GM19455 (cell line): Measurements from ENCODE around the gene IL37.

Experiments used
- ATAC-seq: cut with Tn5 transposase; IDR thresholded peaks from one replicate; pipeline ENCODE4 v1.9.1; 2021; ENCODE audit not compliant: unreplicated experiment

The IL37 gene

DNA sequence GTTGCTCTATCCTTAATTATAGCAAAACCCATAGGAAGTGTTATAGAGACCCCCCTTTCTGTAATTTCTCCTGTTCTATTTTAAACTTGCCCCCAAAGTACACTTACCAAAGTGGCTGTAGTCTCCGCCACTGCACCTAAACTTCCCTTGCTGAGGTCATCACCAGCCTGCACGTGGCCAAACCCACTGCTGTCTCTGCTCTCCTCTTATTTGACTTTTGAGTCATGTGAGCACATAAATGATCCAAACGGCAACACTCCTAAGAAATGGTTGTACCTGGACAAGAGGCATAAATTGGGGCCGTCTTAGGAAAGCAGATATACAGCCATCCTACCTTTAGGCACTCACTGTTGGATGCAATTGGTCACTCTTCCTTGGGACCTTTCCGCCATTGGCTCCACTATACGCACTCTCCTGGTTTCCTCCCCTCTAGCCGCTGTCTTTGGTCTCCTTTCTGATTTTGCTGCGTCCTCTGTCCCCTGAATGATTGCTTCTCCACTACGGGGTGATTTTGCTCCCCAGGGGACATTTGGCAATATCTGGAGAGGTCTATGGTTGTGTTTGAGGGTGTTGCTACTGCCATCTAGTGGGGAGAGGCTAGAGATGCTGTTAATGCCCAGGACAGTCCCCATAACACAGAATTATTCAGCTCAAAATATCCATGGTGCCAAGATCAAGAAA lies 47.6 kb downstream of the IL37 start:
- ATAC-seq, result no peak

DNA sequence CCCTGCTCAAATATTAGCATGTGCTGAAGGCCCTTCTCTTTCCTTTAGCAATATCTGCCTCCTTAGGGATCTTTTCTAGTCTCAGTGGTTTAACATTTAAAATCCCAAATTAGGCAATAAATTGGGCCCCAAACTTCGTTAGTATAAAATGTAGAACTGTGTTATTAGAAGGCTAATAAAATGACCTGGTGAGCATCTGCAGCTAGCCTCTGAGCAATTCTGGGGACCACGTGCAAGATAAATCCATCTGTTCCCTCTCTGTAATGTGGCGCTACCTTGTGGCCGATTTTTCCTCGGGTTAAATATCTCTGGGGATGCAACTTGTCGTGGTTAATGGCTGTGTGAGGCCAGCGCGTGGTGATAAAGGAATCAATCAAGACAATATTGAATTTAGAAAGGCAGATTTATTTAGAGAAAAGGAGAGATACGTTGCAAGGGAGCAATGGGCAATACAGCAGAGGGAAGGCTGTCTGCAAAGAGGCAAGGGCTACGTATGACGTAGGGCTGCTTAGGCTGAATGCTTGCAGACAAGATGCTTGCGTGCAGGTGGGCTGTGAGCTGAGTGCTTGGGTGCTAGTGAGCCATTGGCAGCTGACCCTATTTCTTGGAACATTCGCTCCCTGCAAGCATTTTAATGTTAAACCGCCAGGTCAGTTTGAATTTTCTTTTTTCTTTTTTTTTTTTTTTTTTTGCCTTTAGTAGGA lies 48.3 kb downstream of the IL37 start:
- no peak for ATAC-seq

DNA sequence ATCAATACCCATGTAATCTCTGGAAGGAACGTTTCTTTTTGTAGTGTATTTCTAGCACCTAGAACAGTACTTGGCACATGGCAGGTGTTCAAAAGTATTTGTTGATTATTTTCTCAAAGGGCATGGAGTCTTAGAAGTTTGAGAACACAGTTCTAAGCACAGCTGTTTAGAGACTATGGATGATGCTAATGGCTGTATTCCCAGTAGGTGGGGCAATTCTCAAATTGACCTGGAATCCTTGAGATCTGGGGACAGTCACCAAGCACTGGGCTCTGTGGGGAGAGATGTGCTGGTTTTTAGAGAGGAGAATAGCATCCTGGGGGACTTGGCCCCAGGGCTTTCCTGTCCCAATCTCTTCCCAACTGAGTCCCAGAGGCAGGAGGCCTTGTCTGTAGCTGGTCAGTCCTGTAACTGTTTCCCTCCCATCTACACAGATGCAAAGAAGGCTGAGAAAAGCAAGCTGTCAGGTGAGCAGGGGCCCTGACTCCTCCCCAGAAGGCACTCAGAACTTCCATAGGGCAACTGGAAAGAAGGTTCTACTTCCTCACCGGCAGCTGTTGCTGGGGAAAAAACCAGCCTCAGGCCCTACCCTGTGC lies 49.4 kb downstream of the IL37 start:
- ATAC-seq, result no peak

DNA sequence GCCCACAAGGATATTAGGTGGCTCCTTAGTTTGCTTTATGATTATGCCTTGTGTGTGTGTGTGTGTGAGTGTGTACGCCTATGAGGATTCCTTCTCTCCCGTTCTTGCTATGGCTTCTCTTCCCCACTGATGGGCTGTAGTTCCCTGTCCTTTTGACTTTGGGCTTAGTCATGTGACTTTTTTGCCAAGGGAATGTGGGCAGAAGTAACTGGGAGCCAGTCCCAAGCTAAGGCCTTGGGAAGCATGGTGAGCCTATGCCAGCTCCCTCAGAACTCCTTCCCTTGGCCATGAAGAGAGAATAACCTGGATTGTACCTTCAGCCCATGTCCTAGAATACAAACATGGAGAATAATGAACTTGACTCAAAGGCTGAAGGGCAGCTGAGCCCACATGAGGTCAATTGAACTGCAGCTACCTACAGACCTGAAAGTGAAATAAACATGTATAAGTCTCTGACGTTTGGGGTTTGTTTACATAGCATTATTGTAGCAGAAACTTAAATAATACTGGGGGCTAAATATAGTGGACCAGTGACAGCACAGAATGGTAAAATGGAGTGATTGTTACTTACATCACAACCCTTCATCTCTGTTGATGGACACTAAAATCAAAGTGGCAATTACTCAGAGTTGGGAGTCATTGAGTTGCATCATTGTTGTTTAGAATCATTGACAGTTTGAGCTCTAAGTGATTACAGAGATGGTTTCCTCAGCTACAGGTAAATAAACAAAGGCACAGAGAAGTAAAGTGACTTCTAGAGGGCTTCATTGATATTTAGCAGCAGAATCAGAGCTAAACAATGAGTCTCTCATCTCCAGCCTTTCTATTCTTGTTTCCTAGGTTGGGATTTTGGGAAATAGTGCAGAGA lies 51.6 kb downstream of the IL37 start:
- ATAC-seq, result no peak

DNA sequence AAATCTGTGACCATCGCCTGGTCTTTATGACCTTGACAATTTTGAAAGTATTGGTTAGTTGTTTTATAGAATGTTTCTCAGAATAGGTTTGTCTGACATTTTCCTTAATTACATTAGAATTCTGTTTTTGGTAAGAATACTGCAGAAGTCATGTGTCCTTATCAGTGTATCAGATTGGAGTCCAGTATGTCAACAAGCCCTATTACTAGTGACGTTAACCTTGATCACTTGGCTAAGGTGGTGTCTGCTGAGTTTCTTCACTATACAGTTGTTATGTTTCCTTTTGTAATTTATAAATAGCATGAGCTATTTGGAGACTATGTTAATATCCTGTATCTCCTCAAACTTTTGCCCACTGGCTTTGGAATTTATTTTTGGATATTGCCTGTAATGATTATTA lies 56.1 kb downstream of the IL37 start:
- no peak for ATAC-seq
